ENCODE measurements around the gene KLHL24.
"Not testable (repeated sequence)": the region's sequence is repeated elsewhere in the genome, so short reads cannot be mapped to it uniquely, and the experiment has no call there.

The KLHL24 gene

DNA sequence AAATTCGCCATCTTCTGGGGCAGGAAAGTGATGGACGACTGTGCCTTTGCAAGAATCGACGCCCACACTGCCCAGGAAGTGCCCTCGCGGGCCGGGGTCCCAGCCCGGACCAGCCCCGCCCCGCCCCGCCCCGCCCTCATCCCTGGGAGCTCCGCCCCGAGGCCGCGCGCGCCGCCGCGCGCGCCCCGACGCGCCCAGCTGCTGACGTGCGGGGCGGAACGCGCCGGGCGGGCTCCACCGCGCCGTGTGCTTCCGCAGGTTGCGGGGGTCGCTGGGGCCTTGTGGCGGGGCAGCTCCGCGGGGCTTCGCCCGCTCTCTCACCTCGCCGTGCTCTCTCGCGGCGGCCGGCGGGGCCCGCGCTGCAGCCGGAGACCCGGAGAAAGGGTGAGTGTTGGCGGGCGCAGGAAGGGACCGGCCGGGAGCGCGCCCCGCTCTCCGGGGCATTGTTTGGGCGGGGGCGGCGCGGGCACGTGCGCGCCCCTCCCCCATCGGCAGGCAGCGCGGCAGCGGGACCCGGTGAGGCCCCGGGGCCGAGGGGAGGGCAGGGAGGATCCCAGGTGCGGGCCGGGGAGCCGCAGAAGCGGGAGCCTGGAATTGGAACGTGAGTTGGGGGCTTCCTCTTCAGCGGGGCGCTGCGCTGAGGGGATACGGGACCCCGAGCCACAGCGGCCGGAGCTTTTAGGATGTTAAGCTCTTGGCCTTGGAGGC, 62.3 kb downstream of the KLHL24 start, which contains the start of gene YEATS2:
TSS of gene YEATS2 (plus strand) at position 188 of the 708 bp plus-strand sequence. CDS start 17,366 bp downstream, outside the sequence.
- DNase-seq = peak; percentile 34

DNA sequence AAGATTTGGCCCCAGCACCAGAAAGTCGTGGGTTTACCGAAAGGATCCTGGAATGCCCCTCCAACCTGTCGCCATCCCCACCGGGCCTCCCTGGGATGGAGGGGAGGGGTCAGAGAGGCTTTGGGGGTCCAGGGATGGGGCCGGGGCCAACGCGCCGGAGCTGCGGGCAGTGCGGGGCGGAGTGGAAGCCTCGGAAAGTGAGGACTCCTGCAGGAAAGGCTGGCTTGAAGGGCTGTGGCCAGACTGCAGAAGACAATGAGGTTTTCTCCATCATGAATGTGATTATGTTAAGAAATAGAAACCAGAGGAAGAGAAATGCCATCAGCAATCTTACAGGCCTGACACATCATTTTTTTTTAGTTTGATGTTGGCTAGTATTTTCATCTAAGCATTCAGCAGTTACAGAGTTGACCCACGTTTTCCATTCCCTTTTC, 62.9 kb downstream of the KLHL24 start:
- DNase-seq = no peak

DNA sequence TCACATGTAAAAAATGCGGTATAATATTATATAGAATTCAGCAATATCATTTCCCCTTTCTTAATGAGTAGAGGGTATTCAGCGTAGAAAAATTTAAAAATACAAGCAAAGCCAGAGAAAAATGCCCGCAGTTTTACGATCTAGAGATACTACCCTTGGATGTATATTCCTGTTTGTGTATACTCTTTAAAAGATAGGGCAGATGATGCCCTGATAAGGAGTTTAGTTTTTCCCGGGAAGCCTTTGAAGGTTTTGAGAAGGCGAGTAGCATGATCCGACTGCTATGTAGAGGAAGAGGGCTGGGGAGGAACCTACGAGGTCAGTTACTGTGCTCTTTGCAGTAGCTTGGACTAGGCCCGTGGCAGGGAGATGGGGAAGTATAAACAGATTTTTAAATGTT, 63.3 kb downstream of the KLHL24 start:
- no peak for DNase-seq

DNA sequence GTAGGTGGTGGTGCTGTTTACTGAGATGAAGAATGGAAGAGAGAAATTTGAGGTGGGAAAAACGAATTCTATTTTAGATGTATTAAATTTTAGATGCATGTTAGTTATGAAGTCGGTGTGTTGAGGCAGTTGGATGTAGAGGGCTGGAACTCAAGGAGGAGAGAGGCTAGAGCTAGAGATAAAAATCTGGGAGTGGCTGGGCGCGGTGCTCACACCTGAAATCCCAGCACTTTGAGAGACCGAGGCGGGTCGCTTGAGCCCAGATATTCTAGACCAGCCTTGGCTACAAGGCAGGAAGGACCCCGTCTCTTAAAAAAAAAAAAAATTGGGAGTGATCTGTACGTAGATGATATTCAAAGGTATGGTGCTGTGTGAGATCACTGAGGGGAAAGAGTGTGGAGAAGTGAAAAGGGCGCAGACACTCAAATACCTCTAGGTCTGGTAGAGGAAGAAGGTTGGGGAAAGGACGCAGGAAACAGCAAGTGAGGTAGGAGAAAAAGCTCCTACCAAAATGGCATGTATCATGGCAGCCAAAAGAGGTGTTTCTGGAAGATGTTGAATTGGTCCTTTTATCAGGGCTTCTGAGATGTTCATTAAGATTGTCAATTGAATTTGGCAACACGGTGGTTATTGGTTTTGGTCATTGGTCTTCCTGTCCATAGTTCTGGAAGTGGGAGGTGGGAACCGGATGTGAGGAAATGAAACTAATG, 64.0 kb downstream of the KLHL24 start:
- DNase-seq = no peak

DNA sequence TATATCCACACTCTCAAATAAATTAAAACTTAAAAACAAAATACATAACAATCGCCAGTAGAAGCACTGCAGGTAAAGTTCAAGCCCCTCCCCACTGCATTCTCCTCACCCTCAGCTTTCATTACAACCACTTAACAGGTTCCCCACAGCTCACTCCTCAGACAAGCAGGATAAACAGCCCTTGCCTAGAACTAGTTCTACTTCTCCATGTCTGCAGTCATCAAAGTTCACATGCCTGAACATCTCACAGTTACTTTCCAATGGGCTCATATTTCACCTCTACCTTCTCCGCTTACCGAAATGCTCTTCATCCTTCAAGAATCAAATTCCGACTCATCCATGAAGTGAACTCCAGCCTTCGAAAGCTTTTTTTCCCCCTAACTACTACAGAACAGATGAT, 66.3 kb downstream of the KLHL24 start:
- DNase-seq = no peak

DNA sequence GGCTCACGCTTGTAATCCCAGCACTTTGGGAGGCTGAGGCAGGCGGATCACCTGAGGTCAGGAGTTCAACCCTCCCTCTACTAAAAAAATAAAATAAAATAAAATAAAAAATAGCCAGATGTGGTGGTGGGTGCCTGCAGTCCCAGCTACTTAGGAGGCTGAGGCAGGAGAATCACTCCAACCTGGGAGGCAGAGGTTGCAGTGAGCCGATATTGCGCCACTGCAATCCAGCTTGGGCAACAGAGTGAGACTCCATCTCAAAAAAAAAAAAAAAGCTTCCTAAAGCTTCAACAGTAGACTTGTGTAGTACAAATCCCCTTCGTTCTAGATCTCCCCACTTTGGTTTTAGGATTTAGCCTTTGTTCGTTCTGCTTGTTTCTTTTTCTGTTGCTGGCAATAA, 68.5 kb downstream of the KLHL24 start:
- DNase-seq = not testable (repeated sequence)

DNA sequence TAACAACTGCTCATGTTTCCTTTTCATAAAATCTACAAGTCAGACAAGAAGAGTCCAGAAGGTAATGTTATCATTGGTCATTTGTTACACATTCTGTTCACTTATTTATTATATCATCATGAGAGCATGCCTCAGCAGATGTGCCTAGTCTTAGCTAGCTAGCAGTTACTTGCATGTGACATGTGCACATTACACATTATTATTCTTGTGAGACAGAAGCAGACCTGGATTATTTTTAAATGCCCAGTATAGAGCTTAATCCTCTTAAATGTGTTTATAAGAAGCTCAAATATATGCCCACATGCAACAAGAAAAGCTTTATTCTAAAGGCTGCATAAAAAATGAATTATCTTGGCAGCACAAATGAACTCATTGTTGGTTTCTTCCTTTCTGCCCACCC, 74.8 kb downstream of the KLHL24 start:
- DNase-seq = no peak

DNA sequence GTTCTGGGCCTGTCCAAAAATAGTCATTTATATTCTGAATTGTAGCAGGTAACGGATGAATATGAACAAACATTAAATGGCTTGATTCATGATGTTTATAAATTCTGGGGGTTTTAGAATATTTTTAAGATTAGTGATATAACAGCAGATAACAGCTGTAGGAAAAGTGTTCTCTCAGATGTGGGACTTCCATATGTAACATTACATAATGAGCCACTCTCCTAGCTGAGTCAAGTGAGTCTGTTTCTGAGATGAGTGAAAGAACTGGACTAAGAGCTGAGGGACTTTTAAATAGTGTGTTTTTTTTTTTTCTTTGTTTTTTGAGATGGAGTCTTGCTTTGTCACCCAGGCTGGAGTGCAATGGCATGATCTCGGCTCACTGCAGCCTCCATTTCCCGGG, 76.1 kb downstream of the KLHL24 start:
- DNase-seq = no peak

GRCh38 chr3:183714622-183715021, 79.2 kb downstream of the KLHL24 start:
- DNase-seq = no peak

- no peak for DNase-seq
Observed at GRCh38 chr3:183718012-183718411, 82.6 kb downstream of the KLHL24 start.

- DNase-seq = no peak
Observed at GRCh38 chr3:183725387-183725786, 90.0 kb downstream of the KLHL24 start.

DNA sequence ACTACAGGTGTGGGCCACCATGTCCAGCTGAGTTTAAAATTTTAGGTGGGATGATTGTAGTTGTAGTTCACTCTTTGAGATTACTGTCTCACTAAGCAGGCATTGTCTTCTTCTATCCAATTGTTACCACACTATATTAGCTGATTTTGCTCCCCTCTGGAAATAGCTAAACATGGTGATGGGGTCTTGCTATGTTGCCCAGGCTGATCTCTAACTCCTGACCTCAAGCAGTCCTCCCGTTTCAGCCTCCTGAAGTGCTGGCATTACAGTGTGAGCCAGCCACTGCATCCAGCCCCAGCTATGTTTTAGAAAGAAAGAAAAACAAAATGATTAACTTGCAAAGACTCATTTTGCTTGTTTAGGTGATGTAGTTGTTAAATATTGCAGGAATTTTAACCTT, 92.8 kb downstream of the KLHL24 start:
- DNase-seq = no peak

DNA sequence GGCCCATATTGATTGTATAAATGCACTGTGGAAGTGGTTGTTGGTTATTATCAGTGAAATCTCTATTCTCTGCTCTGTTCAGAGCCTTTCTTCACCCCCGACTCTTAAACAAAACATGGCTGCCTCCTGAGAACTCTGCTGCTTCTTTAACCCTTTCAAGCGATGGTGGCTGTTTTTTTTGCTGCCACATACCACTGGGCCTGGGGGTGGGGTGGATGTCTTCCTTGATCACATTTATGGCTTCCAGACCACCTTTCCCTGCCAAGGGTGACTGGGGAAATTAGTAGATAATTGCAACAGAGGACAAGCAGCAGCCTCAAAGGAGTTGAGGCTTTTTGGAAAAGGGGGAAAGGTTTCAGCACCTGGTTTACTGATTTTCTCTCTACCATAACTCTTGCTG, 94.9 kb downstream of the KLHL24 start:
- DNase-seq = no peak

DNA sequence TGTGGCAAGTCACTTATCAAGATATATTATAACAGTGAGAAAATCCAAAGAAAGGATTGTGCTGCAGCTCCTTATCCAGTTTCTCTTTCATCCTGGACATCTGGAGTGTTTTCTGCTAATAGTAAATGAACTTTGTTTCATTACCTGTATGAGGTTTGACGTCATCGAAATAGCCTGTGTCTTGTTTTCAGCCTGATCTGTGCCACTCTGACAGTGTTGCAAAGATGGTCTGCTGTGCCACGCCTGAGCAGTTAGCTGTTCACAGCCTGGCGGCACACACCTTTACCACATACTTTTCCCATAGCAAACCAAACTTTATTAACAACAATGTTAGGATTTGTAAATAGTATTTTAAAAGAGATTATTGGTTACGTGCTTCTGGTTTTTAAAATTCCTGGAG, 96.2 kb downstream of the KLHL24 start:
- DNase-seq = no peak

DNA sequence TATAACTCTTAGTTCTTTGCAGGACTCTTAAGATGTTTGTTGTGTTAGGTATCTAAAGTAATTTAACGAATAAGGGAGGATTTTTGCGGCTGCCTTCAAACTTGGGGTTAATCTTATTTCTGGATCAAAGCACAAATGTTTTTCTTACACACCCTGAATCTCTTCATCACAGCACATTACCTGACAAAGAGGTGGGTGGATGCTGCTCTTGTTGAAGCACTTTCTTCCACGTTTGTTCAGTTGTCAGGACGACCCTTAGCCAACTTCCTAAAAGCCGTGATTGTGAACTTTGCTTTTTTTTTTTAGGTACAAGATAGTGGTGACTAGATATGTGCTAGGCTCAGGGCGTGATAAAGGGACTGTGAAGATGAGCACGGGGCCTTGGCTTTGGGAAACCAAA, 98.1 kb downstream of the KLHL24 start:
- DNase-seq = no peak
